NT2/D1 (cell line): Measurements from ENCODE around the gene LARGE2.

Source experiments
- YY1 ChIP-seq: IDR thresholded peaks from 2 replicates; pipeline ENCODE4 v1.6.1; 2011; ENCODE audit not compliant: insufficient read length, insufficient read depth
- ZNF274 ChIP-seq: IDR thresholded peaks from 2 replicates; pipeline ENCODE4 v1.6.1; 2011; ENCODE audit warnings: mild to moderate bottlenecking, low read depth, low read length

DNA sequence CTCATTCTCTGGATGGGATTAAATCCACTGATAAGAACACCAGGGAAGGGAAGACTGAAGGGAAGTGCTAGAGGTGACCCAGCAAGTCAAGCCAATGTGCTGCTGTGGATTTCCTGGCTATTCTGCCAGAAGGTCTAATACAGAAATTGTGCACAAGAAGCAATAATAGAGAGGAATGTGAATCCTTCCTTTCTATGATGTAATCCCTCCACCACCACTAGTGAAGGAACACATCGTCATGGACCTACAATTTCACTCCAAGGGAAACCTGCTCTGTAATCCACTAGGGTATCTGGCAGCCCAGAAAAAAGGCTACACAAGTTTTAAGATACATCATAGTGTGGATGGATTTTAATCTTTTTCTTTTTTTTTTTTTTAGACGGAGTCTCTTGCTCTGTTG lies 17.4 kb downstream of the LARGE2 start:
- TF ChIP-seq YY1: no peak
- no peak for TF ChIP-seq ZNF274
